MV-4-11 (cell line): Measurements from ENCODE around the gene LRMDA.

Experiments
- DNase-seq: peaks from one replicate; lab custom pipeline; 2025; lab: John Stamatoyannopoulos, UW

LRMDA gene

DNA sequence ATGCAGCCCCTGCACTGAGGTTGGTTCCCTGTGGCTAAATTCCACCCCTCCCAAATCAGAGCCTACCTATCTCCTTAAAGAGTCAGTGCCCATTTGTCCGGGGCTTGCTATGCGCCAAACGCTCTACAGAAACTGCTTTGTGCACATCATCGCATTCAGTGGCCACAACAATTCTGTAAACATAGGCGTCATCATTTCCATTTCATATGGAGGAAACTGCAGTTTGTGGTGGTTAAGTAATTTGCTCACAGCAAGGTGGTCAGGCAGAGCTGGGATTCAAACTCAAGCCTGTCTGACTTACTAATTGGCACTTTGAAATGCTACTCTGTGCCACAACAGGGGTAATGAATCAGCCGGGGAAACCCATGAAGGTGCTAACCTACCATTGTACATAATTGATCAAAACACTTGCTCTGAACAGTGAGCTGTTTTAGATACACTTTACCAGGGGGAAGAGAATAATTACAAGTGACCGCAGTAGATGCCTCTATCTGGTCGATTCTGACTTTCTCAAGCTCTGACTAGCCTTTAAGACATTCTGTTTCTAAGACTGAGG, 775.5 kb downstream of the LRMDA start:
- DNase-seq: no peak

DNA sequence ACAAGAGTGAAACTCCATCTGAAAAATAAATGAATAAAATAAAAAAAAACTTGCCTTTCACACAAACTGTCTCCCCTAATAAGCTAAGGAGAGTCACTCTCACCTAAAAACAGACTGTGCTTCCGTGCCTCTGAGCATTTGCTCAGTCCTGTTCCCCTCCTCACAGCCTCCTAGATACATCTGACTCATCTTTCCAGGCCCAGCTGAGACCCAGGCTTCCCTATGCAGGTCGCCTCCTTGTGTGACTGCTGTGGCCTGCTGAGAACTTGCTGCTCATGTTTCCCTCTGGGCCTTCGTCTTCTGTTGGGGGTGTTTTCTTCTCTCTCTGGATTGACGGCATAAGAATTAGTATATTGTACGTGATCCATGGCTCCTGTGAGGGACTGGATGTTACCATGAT, 777.7 kb downstream of the LRMDA start:
- no peak for DNase-seq

DNA sequence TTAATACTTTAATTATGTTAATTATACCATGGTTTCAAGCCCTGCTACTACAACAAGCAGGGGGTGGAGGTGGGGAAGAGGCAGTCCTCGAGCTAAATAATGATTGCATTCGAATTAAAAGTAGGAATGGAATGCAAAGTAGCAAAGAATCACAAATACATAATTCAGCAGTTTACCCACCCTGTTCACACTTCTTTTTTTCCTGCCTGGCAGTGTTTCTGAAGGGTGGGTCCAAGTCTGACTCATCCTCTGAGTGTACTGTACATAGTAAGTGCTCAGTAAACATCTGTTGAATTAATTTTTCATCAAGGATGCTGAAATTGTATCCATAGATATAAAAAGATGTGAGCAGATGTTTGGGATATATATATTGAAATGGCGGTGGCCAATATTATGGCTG, 778.8 kb downstream of the LRMDA start:
- DNase-seq: no peak

DNA sequence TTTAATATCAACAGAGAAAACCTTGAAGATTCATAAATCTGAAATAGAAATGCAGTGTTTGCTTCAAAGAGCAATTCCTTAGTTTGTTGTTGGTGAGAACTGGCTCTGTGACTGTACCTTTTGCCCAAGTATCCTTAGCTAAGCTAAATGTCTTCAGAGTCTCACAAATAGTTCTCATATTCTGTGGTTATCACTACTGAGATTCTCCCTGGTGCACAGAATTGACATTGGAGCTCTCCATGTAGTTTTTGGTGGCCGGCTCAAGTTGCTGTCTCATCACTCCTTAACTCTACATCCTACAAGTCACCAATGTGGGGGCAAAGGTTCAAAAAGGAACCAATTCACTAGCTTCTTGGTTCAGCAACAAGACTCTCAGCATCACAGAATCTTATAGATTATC, 780.3 kb downstream of the LRMDA start:
- no peak for DNase-seq

DNA sequence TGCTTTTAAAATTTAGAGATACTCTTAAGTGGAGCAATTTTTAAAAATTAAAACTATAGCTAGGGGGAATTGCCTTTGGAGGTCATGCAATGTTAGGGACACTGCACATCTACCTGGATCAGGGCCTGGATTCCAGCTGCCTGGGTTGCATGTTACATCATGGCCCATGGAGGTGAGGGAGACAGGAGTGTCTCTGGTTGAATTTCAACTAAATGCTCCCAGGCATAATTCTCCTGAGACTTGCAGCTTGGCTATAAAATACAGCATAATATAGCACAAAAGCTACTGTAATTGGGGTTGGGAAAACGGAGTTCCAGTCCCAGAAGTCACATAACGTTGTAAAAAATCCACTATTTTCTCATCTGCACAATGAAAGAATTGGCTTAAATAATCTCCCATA, 782.5 kb downstream of the LRMDA start:
- no peak for DNase-seq

DNA sequence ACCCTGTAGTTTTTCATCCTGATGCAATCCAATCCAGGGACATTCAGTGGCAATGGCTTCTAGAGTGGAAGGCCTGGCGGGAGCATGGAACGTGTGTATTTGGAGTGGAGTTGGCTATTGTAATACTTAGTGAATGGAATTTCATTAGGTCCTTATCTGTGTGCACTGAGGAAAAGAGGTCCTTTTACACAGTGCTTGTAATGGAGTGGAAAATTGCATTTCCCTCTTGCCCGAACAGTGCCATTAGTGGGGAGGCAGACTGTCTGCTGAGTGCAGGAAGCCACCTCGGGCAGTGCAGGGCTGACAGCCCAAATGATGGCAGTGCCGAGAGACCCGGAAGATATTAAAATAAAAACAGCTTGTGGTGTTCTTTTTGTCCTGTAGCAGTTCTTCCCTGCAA, 786.6 kb downstream of the LRMDA start:
- DNase-seq: no peak

DNA sequence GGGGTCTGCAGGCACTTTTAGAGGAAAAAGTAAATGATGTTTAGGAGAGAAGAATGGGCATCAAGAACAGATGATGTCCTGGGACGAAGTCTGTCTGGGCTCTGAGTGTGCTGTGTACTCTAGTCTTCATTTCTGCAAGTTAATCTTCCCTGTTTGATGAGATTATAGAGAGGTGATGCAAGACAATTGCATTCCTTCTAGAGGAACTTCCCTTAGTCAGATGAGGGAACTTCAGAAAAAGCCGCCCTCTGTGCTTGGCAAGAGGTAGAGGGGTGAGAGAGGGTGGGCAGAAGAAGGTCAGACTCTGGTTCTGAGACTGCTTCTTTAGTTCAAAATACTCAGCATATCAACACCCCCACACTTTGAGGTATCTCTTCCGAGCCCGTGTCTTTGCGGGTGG, 797.9 kb downstream of the LRMDA start:
- no peak for DNase-seq

DNA sequence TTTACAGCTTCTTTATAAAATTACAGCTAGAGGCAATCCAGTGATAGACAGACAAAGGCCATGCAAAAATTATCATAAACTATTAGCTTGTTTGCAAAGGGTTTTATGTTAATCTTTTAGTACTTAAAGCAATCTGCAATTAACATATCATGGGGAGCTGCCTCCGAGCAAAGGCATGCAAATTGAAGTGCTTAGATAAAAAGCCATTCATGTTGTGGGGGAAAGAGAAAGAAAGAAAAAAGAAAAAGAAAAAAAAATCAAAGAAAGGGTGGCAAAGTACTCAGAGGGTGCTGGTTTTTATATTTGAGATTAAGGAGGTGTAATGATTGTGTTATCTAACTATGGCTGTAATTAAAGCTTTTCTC, 799.5 kb downstream of the LRMDA start:
- DNase-seq: no peak

DNA sequence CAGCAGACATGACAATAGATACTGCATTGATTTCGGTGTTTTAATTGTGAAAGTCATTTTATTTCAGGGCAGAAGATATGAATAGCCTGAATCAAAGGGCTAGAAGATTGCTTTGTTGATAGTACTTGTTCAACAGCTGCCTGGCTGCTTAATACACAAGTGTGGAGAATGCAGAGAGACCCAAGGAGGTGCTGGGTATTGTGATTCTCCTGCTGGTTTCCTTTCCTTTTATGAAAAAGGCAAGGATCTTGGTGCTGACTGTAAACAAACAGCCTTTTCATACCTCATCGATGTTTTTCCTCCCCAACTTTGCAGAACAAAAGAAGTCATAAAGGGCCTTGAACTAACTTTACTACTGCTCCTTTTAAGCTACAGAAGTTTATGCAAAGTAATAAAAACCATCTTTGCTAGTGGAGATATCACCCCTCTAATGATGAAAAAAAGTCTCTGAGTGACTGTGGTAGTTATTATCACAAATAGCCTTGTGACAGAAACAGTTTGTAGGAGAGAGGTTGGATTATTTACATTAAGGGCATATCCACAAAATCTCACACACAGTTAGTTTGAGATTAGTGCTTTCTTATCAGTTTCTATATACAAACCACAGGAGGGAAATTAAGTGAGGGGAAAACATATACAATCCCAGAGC, 800.0 kb downstream of the LRMDA start:
- no peak for DNase-seq

DNA sequence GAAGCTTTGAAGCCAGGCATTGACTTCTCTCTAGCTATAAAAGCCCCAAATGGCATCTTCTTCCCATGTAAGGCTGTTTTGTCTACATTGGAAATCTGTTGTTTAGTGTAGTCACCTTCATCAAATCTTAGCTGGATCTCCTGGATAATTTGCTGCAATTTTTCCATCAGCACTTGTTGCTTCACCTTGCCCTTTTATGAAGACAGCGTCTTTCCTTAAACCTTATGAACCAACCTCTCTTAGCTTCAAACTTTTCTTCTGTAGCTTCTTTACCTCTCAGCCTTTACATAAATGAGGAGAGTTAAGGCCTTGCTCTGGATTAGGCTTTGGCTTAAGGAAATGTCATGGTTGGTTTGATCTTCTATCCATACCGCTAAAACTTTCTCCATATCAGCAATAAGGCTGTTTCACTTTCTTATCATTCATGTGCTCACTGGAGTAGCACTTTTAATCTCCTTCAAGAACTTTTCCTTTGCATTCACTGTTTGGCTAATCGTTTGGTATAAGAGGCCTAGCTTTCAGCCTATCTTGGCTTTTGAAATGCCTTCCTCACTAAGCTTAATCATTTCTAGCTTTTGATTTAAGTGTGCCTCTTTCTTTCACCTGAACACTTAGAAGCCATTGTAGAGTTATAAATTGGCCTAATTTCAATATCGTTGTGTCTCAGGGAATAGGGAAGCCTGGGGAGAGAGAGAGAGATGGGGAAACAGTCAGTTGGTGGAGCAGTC, 803.2 kb downstream of the LRMDA start:
- DNase-seq: no peak

DNA sequence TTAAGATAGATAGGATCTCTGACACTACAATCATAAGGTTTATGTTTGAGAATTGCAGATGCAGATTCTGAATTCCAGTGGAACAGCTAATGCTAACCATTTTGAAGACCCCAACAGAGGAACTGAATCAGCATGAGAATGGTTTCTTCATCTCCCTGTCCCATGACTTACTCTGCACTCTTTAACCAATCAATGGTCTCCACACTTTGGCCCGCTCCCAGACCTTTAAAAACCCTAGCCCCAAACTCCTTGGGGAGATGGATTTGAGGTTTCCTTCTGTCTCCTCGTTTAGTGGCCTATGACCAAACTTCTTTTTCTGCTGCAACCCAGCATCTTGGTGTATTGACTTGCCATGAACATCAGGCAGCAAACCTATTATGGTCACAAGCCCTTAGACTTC, 804.9 kb downstream of the LRMDA start:
- no peak for DNase-seq

DNA sequence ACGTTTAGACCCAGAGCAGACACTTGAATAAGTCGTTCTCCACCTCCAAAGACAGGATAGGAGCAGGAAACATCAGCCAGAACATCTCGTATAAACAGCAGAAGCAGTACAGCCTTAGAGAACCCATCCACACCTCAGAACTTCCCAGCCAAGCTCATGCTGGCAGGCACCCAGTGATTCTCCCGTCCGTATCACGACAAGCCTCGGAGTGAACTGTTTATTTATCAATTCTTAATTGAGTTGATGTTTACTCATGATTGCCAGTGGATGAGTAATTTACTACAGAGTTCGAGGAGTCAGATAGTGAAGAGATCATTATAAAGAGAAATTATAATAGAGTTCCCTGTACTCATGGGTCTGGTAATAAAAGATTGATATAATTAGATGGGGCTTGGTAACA, 811.5 kb downstream of the LRMDA start:
- DNase-seq: no peak

DNA sequence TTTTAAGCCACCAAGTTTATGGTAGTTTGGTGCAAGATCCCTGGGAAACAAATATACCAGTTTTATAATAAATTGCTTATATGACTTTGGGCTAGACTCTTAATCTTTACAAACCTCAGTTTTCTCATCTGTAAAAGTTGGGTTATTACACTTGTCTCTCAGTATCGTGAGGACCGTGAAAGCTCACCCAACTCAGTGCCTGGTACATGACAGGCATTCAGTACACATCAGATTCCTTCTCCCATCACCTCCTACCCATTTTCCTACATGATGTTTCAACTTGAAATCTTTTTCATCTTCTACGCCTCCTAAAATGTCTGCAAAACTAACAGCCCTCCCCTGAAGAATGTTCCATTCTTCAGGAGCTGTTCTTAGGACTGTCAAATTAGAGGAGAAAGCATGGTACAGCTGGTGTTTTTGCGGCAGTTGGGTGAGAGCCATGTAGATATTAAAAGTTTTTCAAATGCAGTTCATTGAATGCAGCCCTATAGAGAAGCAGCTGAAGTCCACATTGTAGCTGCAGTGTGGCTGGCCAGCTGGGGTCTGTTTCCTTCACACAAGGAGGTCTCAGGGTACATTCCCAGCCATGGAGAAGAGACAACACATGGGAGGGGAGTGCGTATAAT, 812.8 kb downstream of the LRMDA start:
- no peak for DNase-seq

DNA sequence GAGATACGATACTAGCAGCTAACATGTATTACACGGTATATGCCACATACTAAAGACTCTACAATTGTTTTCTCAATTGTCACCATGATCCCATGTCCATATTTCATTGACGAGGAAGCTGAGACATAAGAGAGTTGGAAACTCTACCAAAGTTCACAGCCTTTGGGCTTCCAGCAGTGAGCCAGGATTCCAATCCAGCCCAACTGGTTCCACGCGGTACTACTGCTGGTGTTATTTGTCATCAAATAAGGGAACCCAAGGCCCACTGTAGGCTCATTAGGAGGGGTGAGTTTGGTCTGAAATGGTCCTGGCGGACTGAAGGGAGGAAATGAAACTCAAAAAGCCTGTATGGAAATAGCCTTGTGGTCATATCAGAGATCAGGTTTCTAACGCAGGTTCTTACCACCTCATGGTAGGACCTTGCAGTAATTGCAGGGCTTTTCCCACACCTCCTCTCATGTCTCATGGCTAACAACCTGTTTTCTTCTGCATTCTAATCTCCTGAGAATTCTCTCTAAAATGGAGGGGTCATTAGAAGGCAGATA, 814.6 kb downstream of the LRMDA start:
- peak; percentile 23 for DNase-seq

DNA sequence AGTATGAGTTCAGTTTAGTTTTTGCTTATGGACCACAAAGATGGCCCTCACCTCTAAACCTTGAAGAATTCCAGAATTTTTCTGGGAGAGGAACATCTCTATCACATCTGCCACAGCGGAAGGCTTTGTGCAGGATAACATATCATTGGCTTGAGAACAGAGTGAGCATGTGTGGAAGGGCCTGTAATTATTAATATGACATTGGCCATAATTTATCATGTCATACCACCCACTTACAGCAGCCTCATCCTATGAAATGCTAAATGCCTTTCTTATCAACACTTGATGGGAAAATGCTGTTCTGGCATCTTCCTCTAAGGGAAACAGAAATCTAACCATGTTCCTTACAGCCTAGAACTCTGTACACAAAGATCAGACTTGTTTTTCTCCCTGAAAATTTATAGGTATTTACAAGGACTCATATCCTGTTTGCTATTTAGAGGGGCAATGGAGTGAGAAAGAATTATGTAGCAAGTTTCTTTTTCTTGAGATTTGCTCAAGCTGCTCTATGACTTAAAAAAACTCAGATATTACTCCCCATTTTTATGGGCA, 817.3 kb downstream of the LRMDA start:
- DNase-seq: no peak

DNA sequence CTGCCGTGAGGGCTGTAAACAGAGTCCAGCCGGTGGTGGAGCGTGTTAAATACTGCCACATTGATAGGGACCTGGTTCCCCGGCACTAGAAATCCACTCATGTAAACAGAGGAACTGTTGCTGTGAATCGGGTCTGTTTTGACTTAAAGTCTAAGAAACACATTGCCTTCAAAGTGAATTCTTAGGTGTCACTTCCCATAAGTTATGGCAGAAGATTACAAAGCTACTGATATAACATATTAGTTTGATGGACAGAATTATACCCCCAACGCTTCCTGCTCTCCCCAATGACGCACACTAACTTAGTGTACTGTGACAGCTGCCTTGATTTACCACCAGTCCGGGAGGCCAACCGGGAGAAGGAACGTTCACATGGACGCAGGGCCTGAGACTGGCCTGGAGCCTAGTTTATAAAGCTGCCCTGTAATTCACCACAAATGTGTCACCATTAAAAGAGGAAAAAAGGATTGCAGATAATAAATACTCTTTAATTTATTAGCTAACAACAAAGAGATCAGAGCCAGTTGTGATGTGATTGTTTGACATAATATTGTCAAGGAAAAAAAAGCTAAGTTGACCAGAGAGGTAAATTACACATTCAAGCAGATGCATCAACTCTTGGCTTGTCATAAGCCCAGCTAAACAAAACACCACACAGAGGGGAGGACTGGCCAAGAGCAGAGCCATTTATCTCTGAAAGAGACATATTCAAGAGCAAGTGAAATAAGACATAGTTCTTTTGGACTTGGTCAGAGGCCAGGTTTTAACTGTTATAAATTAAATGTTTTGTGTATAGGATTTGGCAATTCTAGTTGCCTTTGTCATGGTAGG, 820.6 kb downstream of the LRMDA start:
- no peak for DNase-seq

DNA sequence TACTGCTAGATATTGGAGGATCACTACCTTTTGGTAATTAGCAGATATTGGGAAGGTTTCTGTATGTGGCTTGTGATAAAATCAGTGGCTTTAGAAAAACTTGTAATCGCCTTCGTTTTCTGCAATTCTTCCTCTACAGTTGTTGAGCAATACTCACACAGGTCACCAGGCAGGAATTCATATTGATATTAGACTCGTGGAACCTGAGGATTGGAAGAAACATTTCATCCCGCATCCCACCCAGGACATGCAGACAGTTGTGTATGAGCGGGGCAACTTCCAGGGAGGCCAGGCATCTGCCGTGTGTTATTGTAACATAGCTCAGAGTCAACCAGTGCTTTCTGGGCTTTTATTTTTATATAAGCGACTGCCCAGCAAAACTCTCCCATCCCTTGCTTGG, 821.3 kb downstream of the LRMDA start:
- DNase-seq: no peak

DNA sequence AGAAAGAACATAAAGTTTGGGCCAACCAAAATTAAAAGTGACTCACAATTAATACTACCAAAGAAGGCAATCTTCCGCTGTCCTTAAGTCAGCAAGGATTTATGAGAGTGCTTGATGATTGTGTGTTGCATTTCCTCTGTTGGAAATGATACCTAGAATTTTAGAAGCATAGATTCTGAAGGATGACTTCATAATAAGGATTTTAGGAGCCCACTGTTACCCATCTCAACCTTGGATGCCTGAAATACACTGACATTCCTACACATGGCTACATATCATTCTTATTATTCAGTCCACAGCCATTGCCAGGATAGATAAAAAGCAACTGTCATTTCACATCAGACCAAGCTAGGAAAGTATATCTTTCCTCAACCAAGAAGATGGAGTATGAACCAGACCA, 823.8 kb downstream of the LRMDA start:
- no peak for DNase-seq

DNA sequence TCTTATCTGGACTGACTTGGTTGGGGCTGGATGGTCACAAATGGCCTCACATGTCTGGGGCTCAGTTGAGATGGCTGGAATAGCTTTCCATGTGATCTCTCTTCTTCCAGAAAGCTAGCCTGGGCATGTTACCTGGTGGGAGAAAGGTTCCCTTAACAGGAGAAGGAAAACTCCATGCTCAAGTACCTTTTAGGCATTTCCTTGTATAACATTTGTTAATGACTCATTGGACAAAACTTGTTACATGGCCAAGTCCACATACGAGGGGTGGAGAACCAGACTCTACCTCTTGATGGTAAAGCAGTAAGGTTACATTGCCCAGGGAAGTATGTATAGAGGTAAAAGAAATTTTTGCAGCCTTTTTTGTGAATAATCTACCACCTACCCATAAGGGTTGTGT, 826.4 kb downstream of the LRMDA start:
- DNase-seq: no peak

DNA sequence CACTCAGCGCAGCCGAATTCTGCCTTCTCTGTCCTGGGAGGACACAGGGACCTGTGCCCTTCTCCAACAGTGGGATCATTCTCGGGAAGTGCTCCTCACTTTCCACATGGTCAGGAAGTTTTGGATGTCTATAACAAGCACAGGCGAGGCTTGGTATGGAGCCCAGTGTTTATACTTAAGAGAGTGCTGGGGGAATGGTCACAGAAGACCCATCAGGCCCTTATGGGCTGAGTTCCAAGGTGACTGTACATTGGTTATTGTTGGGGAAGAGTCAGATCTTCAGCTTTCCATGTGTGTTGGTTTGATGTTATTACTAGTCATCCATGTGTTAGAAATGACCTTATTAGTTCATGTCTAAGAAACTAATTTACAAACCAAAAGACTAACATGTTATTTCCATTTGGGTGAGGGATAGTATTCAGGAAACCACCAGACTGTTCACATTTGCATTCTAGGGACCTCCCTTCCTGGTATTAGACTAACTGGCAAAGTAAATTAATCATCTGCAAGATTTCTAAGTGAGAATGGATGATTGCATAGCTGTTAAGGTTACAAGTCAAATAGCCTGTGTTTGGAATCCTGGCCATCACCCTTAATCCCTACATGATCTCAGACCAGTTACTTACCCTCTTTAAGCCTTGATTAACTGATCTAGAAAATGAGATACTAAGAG, 834.2 kb downstream of the LRMDA start:
- no peak for DNase-seq

DNA sequence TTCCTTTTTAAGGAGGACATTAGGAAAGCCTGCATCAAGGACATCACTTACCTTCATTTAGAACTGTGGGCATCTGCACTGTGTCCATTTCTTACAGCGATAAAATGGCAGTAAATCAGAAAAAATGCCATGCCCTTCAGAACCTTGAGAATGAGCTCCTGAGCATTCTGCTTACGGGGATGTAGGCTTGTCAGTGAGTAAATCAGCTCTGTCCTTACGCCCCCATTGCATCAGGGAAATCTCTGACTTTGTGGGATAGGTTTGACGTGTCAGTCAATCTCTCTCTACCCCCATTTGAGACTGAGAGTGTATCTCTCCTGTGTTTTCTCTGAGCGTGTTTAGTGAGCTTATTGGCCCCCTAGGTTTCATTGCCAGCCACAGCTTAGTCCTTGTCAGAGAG, 837.1 kb downstream of the LRMDA start:
- DNase-seq: no peak
